DMS53 treated with DMSO at 0.1 percent for 48 hours (cell line): ENCODE measurements around the gene APOL1.
A peak's percentile ranks its signal among the peaks of the same experiment; 100 is the strongest.

Source experiments
- DNase-seq: peaks from one replicate; lab custom pipeline; 2025; ENCODE audit not compliant: unreplicated experiment; lab: John Stamatoyannopoulos, UW

The APOL1 gene

DNA sequence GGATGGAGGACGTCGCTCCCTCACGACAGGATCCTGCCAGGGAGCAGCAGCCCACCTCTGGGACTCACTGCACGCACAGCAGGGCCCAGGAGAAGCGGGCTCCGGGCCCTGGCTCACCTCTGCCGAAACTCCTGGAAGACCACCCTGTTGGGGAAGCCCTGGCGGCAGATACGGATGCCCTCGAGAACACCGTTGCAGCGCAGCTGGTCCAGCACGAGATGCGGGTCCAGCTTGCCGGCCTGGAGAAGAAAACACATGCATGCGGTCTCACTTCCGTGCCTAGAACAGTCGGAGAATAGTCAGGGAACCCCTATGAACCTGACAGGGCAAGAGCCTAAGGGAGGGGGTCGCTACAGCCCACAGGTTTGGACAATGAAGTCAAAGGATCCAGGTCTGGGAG, 52.9 kb downstream of the APOL1 start:
- no peak for DNase-seq

GRCh38 chr22:36306227-36306626, 53.3 kb downstream of the APOL1 start:
- no peak for DNase-seq

DNA sequence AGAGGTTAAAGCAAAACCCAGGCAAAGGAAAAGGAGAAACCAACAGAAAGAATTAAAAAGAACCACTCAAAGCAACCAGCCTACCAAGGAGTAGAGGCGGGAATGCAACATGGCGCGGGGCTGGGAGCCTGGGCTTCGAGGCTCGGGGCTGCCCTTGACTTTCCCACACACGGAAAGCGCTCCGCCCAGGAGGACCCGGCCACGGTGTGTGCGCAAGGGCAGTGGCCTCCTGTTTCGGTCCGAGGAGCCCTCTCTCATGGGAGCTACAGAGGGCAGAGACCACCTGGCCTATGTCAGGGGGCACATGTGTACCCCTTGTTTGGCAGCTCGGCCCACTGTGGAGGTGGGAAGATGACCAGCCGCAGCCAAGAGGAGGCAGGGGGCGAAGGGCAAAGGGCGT, 55.9 kb downstream of the APOL1 start:
- no peak for DNase-seq

GRCh38 chr22:36311386-36312085, 58.6 kb downstream of the APOL1 start:
- DNase-seq: peak; percentile 1

GRCh38 chr22:36315325-36315724, 62.4 kb downstream of the APOL1 start:
- no peak for DNase-seq

GRCh38 chr22:36316419-36316818, 63.5 kb downstream of the APOL1 start:
- no peak for DNase-seq
